ENCODE results near the gene PRICKLE4. TPM values are rescaled to one million over a fixed set of nuclear protein-coding genes. Genes with fewer than 3 reads are reported as not detected.

Gene PRICKLE4
- total and polyA plus RNA-seq, 2 of the 4 experiments (the other 2 are of a cell fraction), result 0.72 TPM; not detected in 1

GRCh38 chr6:41769376-41769775 is 11.2 kb upstream of the PRICKLE4 start:
- dilution Hi-C loops (cut with HindIII; ENCODE audit: low sequenced_read_pairs, unreplicated experiment), result no loop called here

More at GRCh38 chr6:41769376-41769775, 11.2 kb upstream of the PRICKLE4 start:
- H3K9ac ChIP-seq (ENCODE audit: low read depth, low read length), result no peak overlapping the region
- no peaks in the 10 kb centered on the region for H3K79me1 ChIP-seq (ENCODE audit: low read depth in 1 of 2, low read length in 2 of 2)
- no peak for TF ChIP-seq FOS (IDR thresholded peaks at IDR 0.05; ENCODE audit: low read depth, low read length)
- ChIA-PET POLR2A (ENCODE audit: unreplicated experiment) (no interaction called here), CTCF (no interaction called here)
- no peak overlapping the region for H3K4ac ChIP-seq (ENCODE audit: low read depth, low read length)
- DNase-seq (no peak), ATAC-seq (ENCODE audit: low read depth) (no peak)
- no peak overlapping the region for H2BK20ac ChIP-seq (ENCODE audit: low read depth, low read length)
- H3K4me2 ChIP-seq (ENCODE audit: low read depth, low read length), result no peak overlapping the region
- no peak overlapping the region for H4K5ac ChIP-seq (ENCODE audit: low read depth, low read length)
- intact Hi-C loops (cut with micrococcal nuclease), result no loop called here
- in situ Hi-C loops (cut with MboI; ENCODE audit: low sequenced_read_pairs), result no loop called here
- H3K36me3 ChIP-seq (ENCODE audit: control insufficient read depth, insufficient read depth, low read length), result peaks cover 29% of the 10 kb centered on the region
- no peak overlapping the region for H3K18ac ChIP-seq (ENCODE audit: low read depth, low read length)
- H4K91ac ChIP-seq (ENCODE audit: insufficient read depth, low read depth, low read length), result no peak overlapping the region
- no peak overlapping the region for H3K14ac ChIP-seq (replicated peaks; ENCODE audit: low read depth, low read length)
- no peak overlapping the region for H3K23ac ChIP-seq (ENCODE audit: low read depth, low read length)
- no peak overlapping the region for H3K56ac ChIP-seq (ENCODE audit: extremely low read depth, insufficient read depth, low read length)
- H2AFZ ChIP-seq (replicated peaks; ENCODE audit: low read length, poor library complexity), result no peak overlapping the region
- no peaks in the 10 kb centered on the region for H4K20me1 ChIP-seq (ENCODE audit: insufficient read depth, low read length)
- H2AK9ac ChIP-seq (replicated peaks; ENCODE audit: low read depth, low read length, poor library complexity), result no peak overlapping the region
- H2AK5ac ChIP-seq (ENCODE audit: low read depth, low read length), result no peak overlapping the region
- no CpG with 5 or more reads among the region's 8 CpGs for WGBS, 2 experiments (ENCODE audit: extremely low coverage in 2 of 2, insufficient read length in 1 of 2)
- no peak overlapping the region for H2BK15ac ChIP-seq (ENCODE audit: low read depth, low read length)
- BruUV-seq (replicated peaks), result no TSS peak
- no peak overlapping the region for H3K4me3 ChIP-seq (ENCODE audit: insufficient read depth, low read depth, low read length)
- no peak overlapping the region for H4K8ac ChIP-seq (ENCODE audit: low read depth in 2 of 2, low read length in 2 of 2)
- no peaks in the 10 kb centered on the region for H3K27me3 ChIP-seq (ENCODE audit: control insufficient read depth, insufficient read depth, low read length)
- H2BK5ac ChIP-seq (ENCODE audit: low read depth, low read length, poor library complexity, severe bottlenecking), result no peak overlapping the region
- H3K9me1 ChIP-seq (ENCODE audit: insufficient read depth, low read length), result no peaks in the 10 kb centered on the region
- no peak overlapping the region for H2BK120ac ChIP-seq (ENCODE audit: low read depth, low read length)
- H3K4me1 ChIP-seq (ENCODE audit: control insufficient read depth, insufficient read depth, low read length), result peaks cover 5% of the 10 kb centered on the region; the same call in 1 of the 2 replicates
- H3K27ac ChIP-seq (ENCODE audit: insufficient read depth, low read length), result no peak overlapping the region
- no peaks in the 10 kb centered on the region for H3K9me3 ChIP-seq (ENCODE audit: control insufficient read depth, insufficient read depth, low read length)
